Activated T-helper 1 cell treated with anti-CD3 and anti-CD28 coated beads, Interleukin-12 subunit alpha, Interleukin-12 subunit beta, Interleukin-2, Interleukin-4 antibody, amounts not matched to agents 30 ng/mL and 10 ng/mL and 1 ng/mL, durations not matched to agents 14 hours and 24 hours and 36 hours (primary cell): ENCODE measurements around the gene ADD1. TPM values are rescaled to one million over a fixed set of nuclear protein-coding genes. Genes with fewer than 3 reads are reported as not detected.

ENCODE experiments used
- DNase-seq: peaks from one replicate; pipeline ENCODE4 v3.0.0; 2021; ENCODE audit warnings: low spot score
- H3K27ac Mint-ChIP-seq: one replicate; pipeline ENCODE4 v1.8.0; 2021; ENCODE audit warnings: mild to moderate bottlenecking, mixed read lengths
- H3K27me3 Mint-ChIP-seq: one replicate; pipeline ENCODE4 v1.8.0; 2022; ENCODE audit warnings: mild to moderate bottlenecking, moderate library complexity, mixed read lengths; ENCODE audit not compliant: insufficient read depth
- H3K36me3 Mint-ChIP-seq: one replicate; pipeline ENCODE4 v1.8.0; 2021; ENCODE audit warnings: low read depth, mixed read lengths
- H3K4me1 Mint-ChIP-seq: one replicate; pipeline ENCODE4 v1.8.0; 2021; ENCODE audit warnings: low read depth, mixed read lengths
- H3K4me3 Mint-ChIP-seq: one replicate; pipeline ENCODE4 v1.8.0; 2021; ENCODE audit warnings: mild to moderate bottlenecking, moderate library complexity, mixed read lengths
- H3K9me3 Mint-ChIP-seq: one replicate; pipeline ENCODE4 v1.8.0; 2021; ENCODE audit warnings: mixed read lengths
- intact Hi-C: fragments of 100-400 bp; cut with micrococcal nuclease; formaldehyde crosslinking; loops from one replicate; pipeline ENCODE4 v1.15.1; 2024
- total RNA-seq: library from RNA; stranded (reverse); gene quantifications from 2 replicates; pipeline ENCODE4 v1.2.3, GENCODE V29; 2022

The ADD1 gene
- total RNA-seq, 1 donor from 2014 or later: 200 TPM

DNA sequence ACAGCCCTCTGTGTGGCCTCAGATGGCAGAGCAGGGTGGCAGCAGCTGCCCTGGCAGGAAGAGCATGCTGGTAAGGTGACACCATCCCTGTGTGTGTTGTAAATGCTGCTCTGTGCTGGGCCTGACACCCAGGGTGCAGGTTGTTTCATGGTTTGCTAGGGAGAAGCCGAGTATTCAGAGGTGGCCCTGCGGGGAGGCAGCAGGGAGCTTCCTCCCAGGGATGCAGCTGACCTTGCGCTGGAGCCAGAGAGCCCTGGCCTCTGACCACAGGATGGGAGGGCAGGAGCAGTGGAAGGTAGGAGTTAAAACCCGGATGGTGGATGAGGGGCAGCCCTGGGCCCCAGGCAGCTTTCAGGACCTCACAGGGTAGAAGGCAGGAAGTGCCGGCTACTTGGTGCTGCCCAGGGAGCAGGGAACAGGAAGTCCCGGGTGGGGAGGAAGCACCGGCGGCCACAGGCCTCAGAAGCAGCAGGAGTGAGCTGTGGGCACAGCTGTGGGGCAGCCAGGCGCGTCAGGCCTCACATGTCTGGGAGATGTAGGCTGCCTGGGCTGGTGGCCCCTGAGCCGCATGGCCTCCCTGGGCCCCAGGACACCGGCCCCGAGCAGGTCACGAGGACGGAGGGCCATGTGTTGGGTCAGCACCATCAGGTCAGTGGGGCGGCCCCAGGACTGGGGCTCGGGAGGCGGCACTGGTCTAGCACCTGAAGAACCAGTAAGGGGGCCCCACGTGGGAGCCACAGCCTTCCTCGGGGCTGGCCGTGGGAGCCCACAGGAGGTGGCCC, 31.6 kb upstream of the ADD1 start:
- Mint-ChIP-seq H3K36me3 (peaks cover 38% of the 10 kb centered on the region), H3K27me3 (no peaks in the 10 kb centered on the region), H3K4me1 (peaks cover 60% of the 10 kb centered on the region), H3K4me3 (peak overlapping the region; percentile 94), H3K9me3 (no peaks in the 10 kb centered on the region), H3K27ac (peak overlapping the region; percentile 96)
- DNase-seq: peak; percentile 54
- intact Hi-C loops: loop anchor here (1.0 to 2.0 kb wide), 5 partner anchors 11 to 56 kb away; partner anchors contain the start of gene TNIP2

DNA sequence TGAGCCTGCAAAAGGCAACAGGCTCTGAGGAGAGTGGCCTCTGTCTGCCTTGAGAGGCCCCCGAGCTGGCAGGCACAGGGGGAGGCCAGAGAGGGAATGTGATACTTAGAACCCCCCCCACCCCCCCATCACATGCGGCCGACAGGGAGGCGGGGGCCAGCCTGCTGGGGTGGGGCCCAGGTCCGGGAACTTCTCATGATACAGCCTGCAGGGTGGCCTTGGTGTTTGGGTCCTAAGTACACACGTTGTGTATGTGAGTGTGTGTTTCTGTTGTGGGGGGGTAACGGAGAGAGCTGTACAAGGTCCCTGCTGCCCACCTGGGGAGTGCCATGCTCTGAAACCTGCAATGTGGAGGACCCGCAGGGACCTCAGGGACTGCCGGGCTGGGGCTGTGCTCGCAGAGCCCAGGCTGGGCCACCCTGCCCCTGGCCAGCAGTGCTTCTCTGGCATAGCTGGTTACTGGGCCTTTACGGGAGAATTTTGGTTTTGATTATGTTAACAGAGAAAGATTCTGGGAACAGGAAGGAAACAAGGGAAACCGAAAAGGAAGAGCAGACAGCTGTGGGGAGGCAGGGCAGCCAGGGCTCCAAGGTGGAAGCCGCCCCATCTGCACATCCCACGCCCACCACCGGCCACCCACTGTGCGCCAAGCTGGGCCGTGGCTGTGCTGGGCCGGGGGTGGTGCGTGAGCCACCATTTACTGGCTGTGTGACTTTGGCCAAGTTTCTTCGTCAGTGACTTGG, 30.9 kb upstream of the ADD1 start:
- H3K27ac Mint-ChIP-seq: peak overlapping the region; percentile 96
- no peaks in the 10 kb centered on the region for H3K27me3 Mint-ChIP-seq
- peaks cover 39% of the 10 kb centered on the region for H3K36me3 Mint-ChIP-seq
- H3K4me1 Mint-ChIP-seq: peaks cover 65% of the 10 kb centered on the region
- no peak for DNase-seq
- intact Hi-C loops: loop anchor here (1.0 to 2.0 kb wide), 5 partner anchors 11 to 56 kb away; partner anchors contain the start of gene TNIP2
- peak overlapping the region; percentile 94 for H3K4me3 Mint-ChIP-seq
- H3K9me3 Mint-ChIP-seq: no peaks in the 10 kb centered on the region

DNA sequence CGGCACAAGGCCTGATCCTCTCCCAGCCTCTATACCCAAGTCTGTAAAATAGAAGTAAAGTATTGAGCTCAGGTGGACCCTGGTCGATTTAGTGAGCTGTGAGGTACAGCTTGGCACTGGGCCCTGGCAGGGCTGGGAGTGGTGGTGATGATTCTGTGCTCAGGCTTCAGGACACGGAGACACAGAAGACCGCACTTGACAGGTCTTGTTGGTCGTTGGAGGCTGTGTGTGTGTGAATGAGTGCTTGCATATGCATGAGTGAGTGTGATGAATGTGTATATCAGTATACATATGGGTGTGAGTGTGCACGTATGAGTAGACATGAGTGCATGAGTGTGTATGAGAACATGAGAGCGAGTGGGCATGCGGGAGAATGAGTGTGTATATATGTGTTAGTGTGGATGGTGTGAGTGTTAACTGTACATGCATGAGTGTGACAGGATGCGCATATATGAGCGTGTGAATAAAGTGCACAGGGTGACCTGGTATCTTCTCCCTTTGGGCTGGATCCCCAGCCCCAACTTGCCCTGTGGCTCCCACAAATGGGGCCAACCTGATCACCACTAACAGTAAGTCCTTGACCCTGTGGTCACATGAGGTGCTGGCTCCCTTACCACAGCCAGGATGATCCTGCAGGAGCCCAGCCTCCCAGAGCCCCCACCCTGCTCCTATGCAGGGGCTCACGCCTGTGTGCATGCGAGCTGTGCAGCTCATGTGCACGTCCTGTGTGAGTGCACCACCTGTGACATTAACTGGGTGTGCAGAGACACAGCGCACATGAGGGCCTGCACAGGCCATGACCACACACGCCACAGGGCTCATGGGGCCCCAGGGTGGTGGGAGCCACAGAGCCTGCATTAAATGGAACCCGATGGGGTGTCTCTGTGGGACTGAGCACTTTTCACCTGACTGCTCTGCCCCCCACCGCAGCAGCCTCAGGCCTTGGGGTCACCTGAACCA, 29.9 kb upstream of the ADD1 start:
- Mint-ChIP-seq H3K36me3 (peaks cover 39% of the 10 kb centered on the region), H3K4me1 (peaks cover 65% of the 10 kb centered on the region), H3K27ac (peak overlapping the region; percentile 96), H3K27me3 (no peaks in the 10 kb centered on the region), H3K4me3 (peak overlapping the region; percentile 94), H3K9me3 (no peaks in the 10 kb centered on the region)
- intact Hi-C loops: loop anchor here (2.0 kb wide), 1 partner anchor 31 kb away; no protein-coding TSS in a partner anchor
- no peak for DNase-seq

DNA sequence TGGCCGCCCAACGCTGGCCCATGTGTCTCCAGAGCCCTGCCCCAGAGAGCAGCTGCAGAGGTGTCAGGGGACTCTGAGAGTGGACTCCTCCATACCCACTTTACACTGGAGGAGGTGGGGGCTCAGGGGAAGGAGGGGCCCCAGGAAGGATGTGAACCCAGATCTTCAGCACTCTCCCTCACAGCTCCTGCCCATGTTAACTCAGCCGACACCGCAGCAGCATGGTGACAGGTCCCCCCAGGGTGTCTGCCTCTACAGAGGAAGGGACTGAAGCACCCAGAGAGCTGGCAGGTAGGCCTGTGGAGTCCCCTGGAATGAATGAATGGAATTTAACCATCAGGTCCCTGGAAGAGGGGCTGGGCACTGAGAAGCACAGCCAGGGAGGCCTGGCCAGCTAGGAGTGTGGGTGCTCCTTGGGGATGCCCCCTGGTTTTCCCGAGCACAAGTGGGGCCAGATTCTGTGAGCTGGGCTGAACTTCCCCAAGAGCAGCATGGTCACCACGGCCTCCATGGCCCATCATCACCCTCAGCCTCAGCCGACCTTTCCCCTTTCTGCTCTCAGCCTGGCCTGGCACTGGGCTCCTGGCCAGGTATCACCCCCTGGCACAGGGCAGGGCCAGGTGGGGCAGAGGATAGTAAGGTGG, 28.9 kb upstream of the ADD1 start:
- Mint-ChIP-seq H3K27me3 (no peaks in the 10 kb centered on the region), H3K4me3 (peak overlapping the region; percentile 24), H3K27ac (no peak overlapping the region), H3K4me1 (peaks cover 73% of the 10 kb centered on the region), H3K36me3 (peaks cover 45% of the 10 kb centered on the region), H3K9me3 (no peaks in the 10 kb centered on the region)
- intact Hi-C loops: no loop called here
- no peak for DNase-seq

DNA sequence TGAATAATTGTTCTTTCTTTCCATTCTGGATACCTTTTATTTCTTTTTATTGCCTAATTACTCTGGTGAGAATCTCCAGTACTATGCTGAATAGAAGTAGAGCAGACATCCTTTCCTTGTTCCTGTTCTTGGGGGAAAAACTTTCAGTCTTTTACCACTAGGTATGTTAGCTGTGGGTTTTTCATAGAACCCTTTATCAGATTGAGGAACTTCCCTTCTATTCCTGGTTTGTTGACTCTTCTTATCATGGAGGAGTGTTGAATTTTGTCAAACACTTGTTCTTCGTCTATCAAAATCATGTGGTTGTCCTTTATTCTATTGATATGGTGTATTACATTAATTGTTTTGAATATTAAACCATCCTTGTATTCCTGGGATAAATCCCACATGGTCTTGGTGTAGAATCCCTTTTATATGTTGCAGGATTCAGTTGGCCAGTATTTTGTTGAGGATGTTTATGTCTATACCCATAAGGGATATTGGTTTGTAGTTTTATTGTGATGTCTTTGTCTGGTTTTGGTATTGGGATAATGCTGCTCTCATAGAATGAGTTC, 27.2 kb upstream of the ADD1 start:
- Mint-ChIP-seq H3K4me3 (peak overlapping the region; percentile 74), H3K27ac (peak overlapping the region; percentile 40), H3K4me1 (peaks cover 68% of the 10 kb centered on the region), H3K36me3 (peaks cover 44% of the 10 kb centered on the region), H3K27me3 (no peaks in the 10 kb centered on the region), H3K9me3 (no peaks in the 10 kb centered on the region)
- intact Hi-C loops: no loop called here
- no peak for DNase-seq

DNA sequence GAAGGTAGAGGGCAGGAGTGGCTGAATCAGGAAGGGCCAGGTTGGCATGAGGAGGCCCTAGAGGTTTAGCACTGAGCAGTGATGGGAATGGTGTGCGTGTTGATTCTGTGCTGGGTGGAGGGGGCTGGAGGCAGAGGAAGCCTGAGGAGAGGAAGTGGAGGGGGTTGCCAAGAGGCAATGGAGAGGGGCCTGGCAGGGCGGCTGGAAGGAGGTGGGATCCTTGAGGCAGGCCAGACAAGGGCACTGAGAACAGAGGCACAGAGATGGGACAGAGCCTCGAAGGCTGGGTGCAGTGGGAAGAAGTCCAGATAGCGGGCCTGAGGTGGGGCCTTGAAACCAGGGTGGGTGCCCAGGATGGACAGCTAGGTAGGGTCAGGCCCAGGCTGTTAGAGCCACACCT, 26.5 kb upstream of the ADD1 start:
- Mint-ChIP-seq H3K36me3 (peaks cover 40% of the 10 kb centered on the region), H3K27ac (peak overlapping the region; percentile 40), H3K9me3 (no peaks in the 10 kb centered on the region), H3K4me3 (peak overlapping the region; percentile 74), H3K4me1 (peaks cover 62% of the 10 kb centered on the region), H3K27me3 (no peaks in the 10 kb centered on the region)
- intact Hi-C loops: no loop called here
- no peak for DNase-seq

DNA sequence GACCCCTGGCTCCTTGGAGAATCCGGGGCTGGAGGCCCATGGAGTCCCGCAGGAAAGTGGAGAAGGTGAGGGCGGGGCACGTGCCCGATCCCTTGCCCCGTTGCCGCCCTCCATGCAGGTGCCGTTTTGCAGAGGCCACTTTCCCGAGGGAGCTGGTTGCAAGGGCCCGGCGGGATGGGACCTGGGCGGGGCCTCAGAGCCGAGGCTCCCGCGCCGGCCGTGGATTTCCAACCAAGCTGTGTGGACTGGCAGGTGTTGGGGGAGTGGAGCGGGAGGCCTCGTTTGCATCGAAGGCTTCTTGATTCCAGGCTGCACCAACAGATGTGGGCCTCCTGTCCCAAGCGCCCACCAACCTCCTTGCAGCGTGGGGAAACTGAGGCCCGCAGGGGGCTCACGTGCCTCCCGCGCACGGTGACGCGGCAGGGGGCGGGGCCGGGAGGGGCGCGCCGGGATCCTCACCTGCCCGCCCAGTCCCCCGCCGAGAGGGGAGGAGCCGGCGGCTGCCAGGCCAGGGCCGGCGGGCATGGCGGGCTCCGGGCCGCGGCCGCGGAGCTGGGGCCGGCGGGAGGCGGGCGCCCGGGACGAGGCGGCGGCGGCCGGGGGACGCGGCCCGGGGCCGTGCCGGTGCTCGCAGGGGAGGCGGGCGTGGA, 25.8 kb upstream of the ADD1 start:
- no peak overlapping the region for H3K27ac Mint-ChIP-seq

DNA sequence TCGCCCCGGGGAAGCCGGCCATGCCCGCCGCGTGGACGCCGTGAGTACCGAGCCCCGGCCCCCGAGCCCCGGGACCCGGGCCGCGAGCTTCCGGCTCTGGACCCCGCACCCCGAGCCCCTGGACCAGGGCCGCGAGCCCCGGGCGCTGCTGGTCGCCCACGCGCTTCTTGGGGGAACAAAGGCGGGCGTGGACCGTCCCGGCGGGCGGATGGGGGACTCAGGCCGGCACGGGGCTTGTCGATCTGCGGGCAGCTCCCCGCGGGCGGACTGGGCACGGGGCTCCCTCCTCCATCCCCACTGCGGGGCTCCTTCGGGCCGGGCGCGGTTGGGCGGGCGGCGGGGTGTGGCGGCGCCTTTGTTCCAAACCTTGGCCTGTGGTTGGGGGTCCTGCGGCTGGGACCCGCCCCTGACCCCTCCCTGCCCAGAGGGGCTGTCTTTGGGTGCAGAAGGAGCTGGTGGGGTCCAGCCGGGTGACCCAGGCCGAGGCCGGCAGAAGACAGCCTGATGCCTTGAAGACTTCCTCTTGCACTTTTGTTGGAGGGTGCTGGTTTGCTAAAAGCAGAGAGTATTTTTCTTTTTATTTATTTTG, 25.2 kb upstream of the ADD1 start:
- no peak for DNase-seq
- Mint-ChIP-seq H3K27ac (no peak overlapping the region), H3K36me3 (peaks cover 32% of the 10 kb centered on the region), H3K9me3 (no peaks in the 10 kb centered on the region), H3K4me1 (peaks cover 54% of the 10 kb centered on the region), H3K4me3 (peak overlapping the region; percentile 7), H3K27me3 (no peaks in the 10 kb centered on the region)
- intact Hi-C loops: no loop called here

More for the DNA sequence above, 25.8 kb upstream of the ADD1 start:
- peaks cover 60% of the 10 kb centered on the region for H3K4me1 Mint-ChIP-seq
- no peaks in the 10 kb centered on the region for H3K27me3 Mint-ChIP-seq
- H3K9me3 Mint-ChIP-seq: no peaks in the 10 kb centered on the region
- H3K4me3 Mint-ChIP-seq: peak overlapping the region; percentile 74
- intact Hi-C loops: no loop called here
- H3K36me3 Mint-ChIP-seq: peaks cover 38% of the 10 kb centered on the region
- DNase-seq: no peak

DNA sequence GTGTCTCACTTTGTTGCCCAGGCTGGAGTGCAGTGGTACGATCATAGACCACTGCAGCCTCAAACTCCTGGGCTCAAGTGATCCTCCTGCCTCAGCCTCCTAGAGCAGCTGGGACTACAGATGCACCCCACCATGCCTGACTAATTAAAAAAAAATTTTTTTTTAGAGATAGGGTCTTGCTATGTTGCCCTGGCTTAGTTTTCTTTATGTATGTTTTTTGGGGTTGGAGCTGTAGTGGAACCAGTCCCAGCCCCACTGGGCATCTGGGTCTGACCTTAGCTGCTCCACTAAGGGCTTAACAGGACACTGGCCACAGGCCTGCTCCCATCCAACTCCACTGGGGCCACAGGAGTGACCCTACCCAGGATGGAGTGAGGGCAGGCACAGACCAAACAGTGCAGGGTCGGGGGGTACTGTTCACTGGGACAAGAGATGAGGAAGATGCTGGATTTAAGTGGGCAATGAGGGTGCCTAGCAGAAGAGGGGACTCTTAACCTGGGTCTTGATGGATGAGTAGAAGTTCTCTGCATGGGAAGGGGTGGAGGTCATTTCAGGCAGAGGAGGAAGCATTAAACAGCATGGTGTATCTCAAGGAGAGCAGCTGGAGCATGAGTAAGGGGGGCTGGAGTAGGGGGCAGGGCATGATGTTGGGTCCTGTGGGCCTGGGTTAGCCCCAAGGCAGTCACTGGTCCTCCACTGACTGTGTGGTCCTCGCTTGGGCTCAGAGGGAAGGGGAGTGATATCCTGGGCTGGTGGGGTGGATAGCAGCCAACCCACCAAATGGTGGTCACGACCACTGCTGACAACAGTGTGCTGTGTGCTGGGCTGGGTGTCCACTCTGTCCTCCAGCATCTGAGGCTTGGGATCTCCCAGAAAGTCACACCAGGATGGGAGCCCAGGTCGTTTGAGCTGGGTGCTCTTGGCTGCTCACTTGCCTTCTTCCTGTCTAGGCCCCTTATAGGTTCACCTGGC, 24.1 kb upstream of the ADD1 start:
- DNase-seq: no peak
- H3K4me1 Mint-ChIP-seq: peaks cover 43% of the 10 kb centered on the region
- H3K4me3 Mint-ChIP-seq: peak overlapping the region; percentile 53
- H3K27ac Mint-ChIP-seq: peak overlapping the region; percentile 20
- H3K27me3 Mint-ChIP-seq: no peaks in the 10 kb centered on the region
- H3K36me3 Mint-ChIP-seq: peaks cover 30% of the 10 kb centered on the region
- no peaks in the 10 kb centered on the region for H3K9me3 Mint-ChIP-seq
- intact Hi-C loops: no loop called here

DNA sequence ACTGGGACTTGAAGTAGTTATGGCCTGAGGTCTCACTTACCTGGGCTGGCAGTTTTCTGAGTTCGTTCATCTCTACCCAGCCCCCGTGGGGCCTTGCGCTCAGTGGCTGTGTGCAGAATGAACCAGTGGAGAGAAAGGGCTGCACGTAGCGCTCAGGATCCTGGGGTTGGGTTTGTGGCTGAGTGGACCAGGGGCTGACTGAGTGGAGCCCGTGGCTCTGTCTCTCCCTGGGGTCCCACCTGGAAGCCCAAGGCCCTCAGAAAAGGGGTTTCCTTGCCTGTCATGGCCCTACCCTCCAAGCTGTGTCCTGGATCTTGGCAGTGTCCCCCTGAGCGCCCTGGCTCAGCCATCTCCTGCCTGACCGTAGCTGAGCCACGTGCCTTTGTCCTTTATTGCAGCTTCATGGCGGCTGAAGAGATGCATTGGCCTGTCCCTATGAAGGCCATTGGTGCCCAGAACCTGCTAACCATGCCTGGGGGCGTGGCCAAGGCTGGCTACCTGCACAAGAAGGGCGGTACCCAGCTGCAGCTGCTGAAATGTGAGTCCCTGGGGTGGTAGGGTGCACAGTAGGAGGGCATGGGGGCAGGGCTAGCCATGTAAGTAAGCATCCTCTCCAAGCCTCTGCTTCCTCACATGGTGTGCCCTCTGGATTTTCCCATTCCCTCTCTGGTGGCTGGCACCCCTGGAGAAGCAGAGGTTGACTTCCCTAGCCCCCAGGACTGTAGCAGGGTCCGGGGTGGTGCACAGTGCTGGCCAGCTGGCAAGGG, 23.2 kb upstream of the ADD1 start:
- Mint-ChIP-seq H3K4me1 (peaks cover 34% of the 10 kb centered on the region), H3K36me3 (peaks cover 31% of the 10 kb centered on the region)
- intact Hi-C loops: no loop called here

More for the DNA sequence above, 23.2 kb upstream of the ADD1 start:
- no peak for DNase-seq
- Mint-ChIP-seq H3K27ac (no peak overlapping the region), H3K4me3 (no peak overlapping the region), H3K9me3 (no peaks in the 10 kb centered on the region), H3K27me3 (no peaks in the 10 kb centered on the region)
